Karpas-422 (cell line): ENCODE measurements around the gene ZKSCAN3. TPM values are rescaled to one million over a fixed set of nuclear protein-coding genes. Genes with fewer than 3 reads are reported as not detected.
A peak's percentile ranks its signal among the peaks of the same experiment; 100 is the strongest.

Experiments used
- DNase-seq: peaks from one replicate; pipeline ENCODE4 v3.0.0-alpha.2; 2015
- H2AFZ ChIP-seq: fragments of 200-600 bp; sonication (generic); 2 replicates; pipeline ENCODE4 v1.6.1; 2014; ENCODE audit warnings: antibody characterized with exemption, low read length, mixed read lengths
- H3K27ac ChIP-seq: fragments of 200-600 bp; sonication (generic); 2 replicates; pipeline ENCODE4 v1.5.1; 2014; ENCODE audit warnings: mild to moderate bottlenecking, low read length, moderate library complexity
- H3K27me3 ChIP-seq: fragments of 200-600 bp; sonication (generic); 2 replicates; pipeline ENCODE4 v1.6.1; 2014; ENCODE audit warnings: low read length, mixed read lengths
- H3K36me3 ChIP-seq: fragments of 200-600 bp; sonication (generic); 2 replicates; pipeline ENCODE4 v1.6.1; 2014; ENCODE audit warnings: low read length, mixed read lengths; ENCODE audit not compliant: insufficient read depth
- H3K4me1 ChIP-seq: fragments of 200-600 bp; sonication (generic); 2 replicates; pipeline ENCODE4 v1.6.1; 2014; ENCODE audit warnings: mild to moderate bottlenecking, low read length, mixed read lengths
- H3K4me2 ChIP-seq: fragments of 200-600 bp; sonication (generic); 2 replicates; pipeline ENCODE4 v1.6.1; 2014; ENCODE audit warnings: low read length, low read depth, mild to moderate bottlenecking; ENCODE audit not compliant: poor library complexity, severe bottlenecking
- H3K4me3 ChIP-seq: fragments of 200-600 bp; sonication (generic); 2 replicates; pipeline ENCODE4 v1.5.1; 2014; ENCODE audit warnings: mild to moderate bottlenecking, antibody characterized with exemption, low read length, mixed read lengths
- H3K79me2 ChIP-seq: fragments of 200-600 bp; sonication (generic); 2 replicates; pipeline ENCODE4 v1.6.1; 2014; ENCODE audit warnings: mild to moderate bottlenecking, low read length, mixed read lengths
- H3K9ac ChIP-seq: fragments of 200-600 bp; sonication (generic); 2 replicates; pipeline ENCODE4 v1.6.0; 2014; ENCODE audit warnings: low read length
- H3K9me2 ChIP-seq: fragments of 200-600 bp; sonication (generic), shearing (Covaris generic); replicated peaks from 2 replicates; pipeline ENCODE4 v1.6.0; 2014; ENCODE audit warnings: mild to moderate bottlenecking, low read length, moderate library complexity; ENCODE audit not compliant: insufficient read depth
- H3K9me3 ChIP-seq: fragments of 300-700, 200-600 bp; sonication (generic); 2 replicates; pipeline ENCODE4 v1.6.1; 2014; ENCODE audit warnings: low read length, mixed read lengths
- H4K20me1 ChIP-seq: fragments of 200-600 bp; sonication (generic); 2 replicates; pipeline ENCODE4 v1.6.1; 2014; ENCODE audit warnings: mild to moderate bottlenecking, antibody characterized with exemption, low read length, low read depth; ENCODE audit not compliant: insufficient read depth
- total RNA-seq: library from RNA; depleted of rRNA; stranded (reverse); fragments of >200 nt; shearing (Covaris generic); gene quantifications from 2 replicates; pipeline ENCODE4 v1.2.3, GENCODE V29; 2014; ENCODE audit warnings: low replicate concordance

ZKSCAN3 gene
- total RNA-seq, 1 experiment from 2014 or later: 4.5 TPM

GRCh38 chr6:28335564-28336283 lies 14.0 kb upstream of the ZKSCAN3 start, which contains the start of gene ZSCAN31:
TSS of gene ZSCAN31 (minus strand) at chr6:28336148. CDS start at chr6:28329683, 6,465 bp downstream.
- H3K36me3 ChIP-seq: no peaks in the 10 kb centered on the region
- peak within 1 kb of the TSS; percentile 71 for H3K9ac ChIP-seq
- H4K20me1 ChIP-seq: no peaks in the 10 kb centered on the region
- H3K4me3 ChIP-seq: peak within 1 kb of the TSS; percentile 69
- peak within 1 kb of the TSS; percentile 79 for H3K4me2 ChIP-seq
- H3K79me2 ChIP-seq: no peaks in the 10 kb centered on the region
- peak within 1 kb of the TSS; percentile 55 for H3K27ac ChIP-seq
- peak; percentile 91 for DNase-seq
- H2AFZ ChIP-seq: peak within 1 kb of the TSS; percentile 97
- H3K9me3 ChIP-seq: no peaks in the 10 kb centered on the region
- peaks cover 21% of the 10 kb centered on the region for H3K4me1 ChIP-seq
- H3K9me2 ChIP-seq: no peaks in the 10 kb centered on the region
- no peaks in the 10 kb centered on the region for H3K27me3 ChIP-seq

GRCh38 chr6:28336284-28337120 lies 13.2 kb upstream of the ZKSCAN3 start:
- H3K9ac ChIP-seq: peak overlapping the region; percentile 71
- H3K36me3 ChIP-seq: no peaks in the 10 kb centered on the region
- H3K4me2 ChIP-seq: peak overlapping the region; percentile 79
- H3K27ac ChIP-seq: no peak overlapping the region
- peaks cover 21% of the 10 kb centered on the region for H3K4me1 ChIP-seq
- peak overlapping the region; percentile 69 for H3K4me3 ChIP-seq
- peak overlapping the region; percentile 97 for H2AFZ ChIP-seq
- H3K9me2 ChIP-seq: no peaks in the 10 kb centered on the region
- peak; percentile 48 for DNase-seq
- no peaks in the 10 kb centered on the region for H4K20me1 ChIP-seq
- H3K79me2 ChIP-seq: no peaks in the 10 kb centered on the region
- H3K9me3 ChIP-seq: no peaks in the 10 kb centered on the region
- H3K27me3 ChIP-seq: no peaks in the 10 kb centered on the region

- Histone ChIP-seq H3K4me1 (peaks cover 21% of the 10 kb centered on the region), H3K27ac (no peak overlapping the region), H2AFZ (no peak overlapping the region), H3K9me3 (no peaks in the 10 kb centered on the region), H3K9ac (no peak overlapping the region), H3K9me2 (no peaks in the 10 kb centered on the region), H3K36me3 (no peaks in the 10 kb centered on the region), H3K27me3 (no peaks in the 10 kb centered on the region), H3K79me2 (no peaks in the 10 kb centered on the region), H3K4me2 (peak overlapping the region; percentile 79), H4K20me1 (no peaks in the 10 kb centered on the region), H3K4me3 (peak overlapping the region; percentile 69; the same call in 1 of the 2 replicates)
- DNase-seq: no peak
These were observed 12.6 kb upstream of the ZKSCAN3 start for GRCh38 chr6:28337121-28337520.

GRCh38 chr6:28340310-28341095 lies 9.2 kb upstream of the ZKSCAN3 start:
- no peak overlapping the region for H2AFZ ChIP-seq
- H3K4me2 ChIP-seq: no peak overlapping the region
- H3K27ac ChIP-seq: no peak overlapping the region
- no peaks in the 10 kb centered on the region for H3K9me3 ChIP-seq
- no peaks in the 10 kb centered on the region for H3K27me3 ChIP-seq
- H3K4me3 ChIP-seq: no peak overlapping the region
- no peak for DNase-seq
- H3K9ac ChIP-seq: no peak overlapping the region
- no peaks in the 10 kb centered on the region for H3K9me2 ChIP-seq
- no peaks in the 10 kb centered on the region for H3K36me3 ChIP-seq
- H3K79me2 ChIP-seq: no peaks in the 10 kb centered on the region
- H4K20me1 ChIP-seq: no peaks in the 10 kb centered on the region
- H3K4me1 ChIP-seq: peaks cover 15% of the 10 kb centered on the region

- H3K4me1 ChIP-seq: no peaks in the 10 kb centered on the region
- H3K36me3 ChIP-seq: no peaks in the 10 kb centered on the region
- H3K79me2 ChIP-seq: no peaks in the 10 kb centered on the region
- no peak for DNase-seq
- no peak overlapping the region for H3K4me2 ChIP-seq
- no peaks in the 10 kb centered on the region for H3K9me2 ChIP-seq
- H3K9ac ChIP-seq: no peak overlapping the region
- no peaks in the 10 kb centered on the region for H3K27me3 ChIP-seq
- no peaks in the 10 kb centered on the region for H4K20me1 ChIP-seq
- H2AFZ ChIP-seq: no peak overlapping the region
- no peaks in the 10 kb centered on the region for H3K9me3 ChIP-seq
- H3K4me3 ChIP-seq: no peak overlapping the region
- H3K27ac ChIP-seq: no peak overlapping the region
These were observed 5.7 kb upstream of the ZKSCAN3 start for GRCh38 chr6:28343898-28344677.

- Histone ChIP-seq H3K79me2 (peaks cover 4% of the 10 kb centered on the region), H4K20me1 (no peaks in the 10 kb centered on the region), H3K9ac (no peak overlapping the region), H3K27ac (no peak overlapping the region), H3K9me3 (no peaks in the 10 kb centered on the region), H3K4me3 (no peak overlapping the region), H3K36me3 (no peaks in the 10 kb centered on the region), H3K9me2 (no peaks in the 10 kb centered on the region), H3K27me3 (no peaks in the 10 kb centered on the region), H3K4me2 (no peak overlapping the region), H2AFZ (no peak overlapping the region), H3K4me1 (peaks cover 4% of the 10 kb centered on the region)
- DNase-seq: no peak
These were observed 4.5 kb upstream of the ZKSCAN3 start for GRCh38 chr6:28345201-28345600.

- Histone ChIP-seq H3K4me1 (peaks cover 18% of the 10 kb centered on the region), H4K20me1 (no peaks in the 10 kb centered on the region), H2AFZ (no peak overlapping the region), H3K9me2 (no peaks in the 10 kb centered on the region), H3K9me3 (no peaks in the 10 kb centered on the region), H3K27ac (no peak overlapping the region), H3K4me3 (no peak overlapping the region), H3K27me3 (no peaks in the 10 kb centered on the region), H3K9ac (no peak overlapping the region), H3K36me3 (no peaks in the 10 kb centered on the region), H3K79me2 (peaks cover 23% of the 10 kb centered on the region), H3K4me2 (no peak overlapping the region)
- DNase-seq: no peak
These were observed 2.6 kb upstream of the ZKSCAN3 start for GRCh38 chr6:28347119-28347518.
